NCI-H345 (cell line): ENCODE data around the gene SREBF1.
A peak's percentile ranks its signal among the peaks of the same experiment; 100 is the strongest.

ENCODE experiments used
- DNase-seq: peaks from one replicate; lab custom pipeline; 2025; lab: John Stamatoyannopoulos, UW

SREBF1 gene

GRCh38 chr17:17840751-17841591 is 4.2 kb upstream of the SREBF1 start:
- DNase-seq, result peak; percentile 54

- peak; percentile 86 for DNase-seq
Measured at GRCh38 chr17:17839791-17840707, 3.3 kb upstream of the SREBF1 start.

GRCh38 chr17:17837966-17838962 is 1.5 kb upstream of the SREBF1 start:
- peak; percentile 56 for DNase-seq

- DNase-seq, result no peak
Measured at GRCh38 chr17:17837380-17837821, 615 bp upstream of the SREBF1 start.

- DNase-seq, result peak; percentile 95
Measured at GRCh38 chr17:17836250-17836817, 452 bp downstream of the SREBF1 start.

- DNase-seq, result no peak
Measured at GRCh38 chr17:17835415-17836249, 1.2 kb downstream of the SREBF1 start.

GRCh38 chr17:17834974-17835373 is 1.8 kb downstream of the SREBF1 start:
- DNase-seq, result no peak

GRCh38 chr17:17833658-17834357 is 3.0 kb downstream of the SREBF1 start:
- no peak for DNase-seq

GRCh38 chr17:17832032-17832363 is 4.8 kb downstream of the SREBF1 start:
- no peak for DNase-seq

GRCh38 chr17:17831208-17832031 is 5.4 kb downstream of the SREBF1 start:
- no peak for DNase-seq

- no peak for DNase-seq
Measured at GRCh38 chr17:17830740-17831207, 6.0 kb downstream of the SREBF1 start.

GRCh38 chr17:17830269-17830567 is 6.6 kb downstream of the SREBF1 start:
- DNase-seq, result no peak

- no peak for DNase-seq
Measured at GRCh38 chr17:17827826-17828621, 8.8 kb downstream of the SREBF1 start.

GRCh38 chr17:17826942-17827785 is 9.6 kb downstream of the SREBF1 start:
- no peak for DNase-seq

- no peak for DNase-seq
Measured at GRCh38 chr17:17826342-17826713, 10.5 kb downstream of the SREBF1 start.

- DNase-seq, result no peak
Measured at GRCh38 chr17:17824783-17825614, 11.8 kb downstream of the SREBF1 start.
